ENCODE data around the gene NAALADL2. TPM values are rescaled to one million over a fixed set of nuclear protein-coding genes. Genes with fewer than 3 reads are reported as not detected.
"Not testable (repeated sequence)": the region's sequence is repeated elsewhere in the genome, so short reads cannot be mapped to it uniquely, and the experiment has no call there.

The NAALADL2 gene
- total RNA-seq, 1 donor from 2014 or later: 36.9 TPM

- DNase-seq (ENCODE audit: low spot score) (no peak), ATAC-seq (no peak)
- intact Hi-C loops (cut with DNase I): no loop called here
Observed at GRCh38 chr3:175047786-175048185, 188.7 kb downstream of the NAALADL2 start.

- no peak for ATAC-seq
- no peak for DNase-seq (ENCODE audit: low spot score)
- intact Hi-C loops (cut with DNase I): no loop called here
Observed at GRCh38 chr3:175057401-175057800, 198.3 kb downstream of the NAALADL2 start.

- DNase-seq (ENCODE audit: low spot score) (no peak), ATAC-seq (no peak)
- intact Hi-C loops (cut with DNase I): no loop called here
Observed at GRCh38 chr3:175059788-175060187, 200.7 kb downstream of the NAALADL2 start.

- intact Hi-C loops (cut with DNase I): no loop called here
- no peak for ATAC-seq
- DNase-seq (ENCODE audit: low spot score): no peak
Observed at GRCh38 chr3:175065497-175065896, 206.4 kb downstream of the NAALADL2 start.

GRCh38 chr3:175066617-175067415 lies 207.7 kb downstream of the NAALADL2 start:
- ATAC-seq (no peak), DNase-seq (ENCODE audit: low spot score) (no peak)
- intact Hi-C loops (cut with DNase I): no loop called here

- DNase-seq (ENCODE audit: low spot score): no peak
- no peak for ATAC-seq
- intact Hi-C loops (cut with DNase I): no loop called here
Observed at GRCh38 chr3:175068587-175068986, 209.5 kb downstream of the NAALADL2 start.

- ATAC-seq: no peak
- intact Hi-C loops (cut with DNase I): no loop called here
- DNase-seq (ENCODE audit: low spot score): no peak
Observed at GRCh38 chr3:175070946-175071345, 211.8 kb downstream of the NAALADL2 start.

- intact Hi-C loops (cut with DNase I): no loop called here
- ATAC-seq: no peak
- no peak for DNase-seq (ENCODE audit: low spot score)
Observed at GRCh38 chr3:175073219-175073905, 214.2 kb downstream of the NAALADL2 start.

GRCh38 chr3:175075269-175075668 lies 216.1 kb downstream of the NAALADL2 start:
- intact Hi-C loops (cut with DNase I): no loop called here
- DNase-seq (ENCODE audit: low spot score) (no peak), ATAC-seq (no peak)

GRCh38 chr3:175077216-175077615 lies 218.1 kb downstream of the NAALADL2 start:
- DNase-seq (ENCODE audit: low spot score) (no peak), ATAC-seq (no peak)
- intact Hi-C loops (cut with DNase I): no loop called here

GRCh38 chr3:175082631-175083030 lies 223.5 kb downstream of the NAALADL2 start:
- ATAC-seq: no peak
- no peak for DNase-seq (ENCODE audit: low spot score)
- intact Hi-C loops (cut with DNase I): loop anchor here (10.0 kb wide), 1 partner anchor 1012 kb away; no protein-coding TSS in a partner anchor

GRCh38 chr3:175087128-175087527 lies 228.0 kb downstream of the NAALADL2 start:
- intact Hi-C loops (cut with DNase I): loop anchor here (10.0 kb wide), 1 partner anchor 1008 kb away; no protein-coding TSS in a partner anchor
- DNase-seq (ENCODE audit: low spot score); ATAC-seq: not testable (repeated sequence)

- DNase-seq (ENCODE audit: low spot score) (no peak), ATAC-seq (no peak)
- intact Hi-C loops (cut with DNase I): loop anchor here (10.0 kb wide), 1 partner anchor 1006 kb away; no protein-coding TSS in a partner anchor
Observed at GRCh38 chr3:175088766-175089380, 229.7 kb downstream of the NAALADL2 start.

GRCh38 chr3:175091426-175092114 lies 232.4 kb downstream of the NAALADL2 start:
- DNase-seq (ENCODE audit: low spot score): no peak
- ATAC-seq: no peak
- intact Hi-C loops (cut with DNase I): no loop called here

- DNase-seq (ENCODE audit: low spot score) (no peak), ATAC-seq (no peak)
- intact Hi-C loops (cut with DNase I): no loop called here
Observed at GRCh38 chr3:175093748-175094147, 234.6 kb downstream of the NAALADL2 start.

GRCh38 chr3:175094344-175094743 lies 235.2 kb downstream of the NAALADL2 start:
- ATAC-seq: no peak
- DNase-seq (ENCODE audit: low spot score): no peak
- intact Hi-C loops (cut with DNase I): no loop called here

- no peak for DNase-seq (ENCODE audit: low spot score)
- intact Hi-C loops (cut with DNase I): no loop called here
- ATAC-seq: no peak
Observed at GRCh38 chr3:175098644-175099043, 239.5 kb downstream of the NAALADL2 start.

- no peak for ATAC-seq
- intact Hi-C loops (cut with DNase I): no loop called here
- DNase-seq (ENCODE audit: low spot score): no peak
Observed at GRCh38 chr3:175102161-175102560, 243.0 kb downstream of the NAALADL2 start.

GRCh38 chr3:175103298-175103697 lies 244.2 kb downstream of the NAALADL2 start:
- no peak for DNase-seq (ENCODE audit: low spot score)
- no peak for ATAC-seq
- intact Hi-C loops (cut with DNase I): no loop called here
